Ectodermal cell (in vitro differentiated cells): ENCODE data around the gene NCF4. TPM values are rescaled to one million over a fixed set of nuclear protein-coding genes. Genes with fewer than 3 reads are reported as not detected.

Experiments
- H3K27ac ChIP-seq: 2 replicates; pipeline ENCODE4 v1.7.0; 2013; ENCODE audit warnings: mild to moderate bottlenecking, low read depth, low read length; ENCODE audit not compliant: insufficient read depth, poor library complexity, severe bottlenecking
- H3K27me3 ChIP-seq: 2 replicates; pipeline ENCODE4 v1.7.0; 2013; ENCODE audit warnings: mild to moderate bottlenecking, low read length; ENCODE audit not compliant: insufficient read depth, control insufficient read depth, poor library complexity, severe bottlenecking
- H3K36me3 ChIP-seq: one replicate; pipeline ENCODE4 v1.7.0; 2013; ENCODE audit warnings: low read length; ENCODE audit not compliant: control insufficient read depth, insufficient read depth
- H3K4me1 ChIP-seq: one replicate; pipeline ENCODE4 v1.7.0; 2013; ENCODE audit warnings: low read length; ENCODE audit not compliant: control insufficient read depth, insufficient read depth
- H3K4me3 ChIP-seq: 2 replicates; pipeline ENCODE4 v1.7.0; 2013; ENCODE audit warnings: low read depth, low read length, control low read depth; ENCODE audit not compliant: insufficient read depth
- H3K9me3 ChIP-seq: 2 replicates; pipeline ENCODE4 v1.7.0; 2013; ENCODE audit warnings: mild to moderate bottlenecking, low read length, moderate library complexity; ENCODE audit not compliant: control insufficient read depth
- WGBS, 2 experiments: methylation state at CpG; one replicate each; pipeline ENCODE4 v1.1.7; 2013; ENCODE audit warnings: missing lambda C conversion rate in 2 of 2; 5-methylcytosine and 5-hydroxymethylcytosine counted together
- polyA plus RNA-seq, 4 experiments: library from polyadenylated mRNA; stranded (reverse); fragments of 50-300 nt; gene quantifications; one replicate each; pipeline ENCODE4 v1.2.3, GENCODE V29; 2013

The NCF4 gene
- not detected for polyA plus RNA-seq (2013, experiment 1 of 4)
- polyA plus RNA-seq (2013, experiment 2 of 4): not detected
- not detected for polyA plus RNA-seq (2013, experiment 3 of 4)
- not detected for polyA plus RNA-seq (2013, experiment 4 of 4)

DNA sequence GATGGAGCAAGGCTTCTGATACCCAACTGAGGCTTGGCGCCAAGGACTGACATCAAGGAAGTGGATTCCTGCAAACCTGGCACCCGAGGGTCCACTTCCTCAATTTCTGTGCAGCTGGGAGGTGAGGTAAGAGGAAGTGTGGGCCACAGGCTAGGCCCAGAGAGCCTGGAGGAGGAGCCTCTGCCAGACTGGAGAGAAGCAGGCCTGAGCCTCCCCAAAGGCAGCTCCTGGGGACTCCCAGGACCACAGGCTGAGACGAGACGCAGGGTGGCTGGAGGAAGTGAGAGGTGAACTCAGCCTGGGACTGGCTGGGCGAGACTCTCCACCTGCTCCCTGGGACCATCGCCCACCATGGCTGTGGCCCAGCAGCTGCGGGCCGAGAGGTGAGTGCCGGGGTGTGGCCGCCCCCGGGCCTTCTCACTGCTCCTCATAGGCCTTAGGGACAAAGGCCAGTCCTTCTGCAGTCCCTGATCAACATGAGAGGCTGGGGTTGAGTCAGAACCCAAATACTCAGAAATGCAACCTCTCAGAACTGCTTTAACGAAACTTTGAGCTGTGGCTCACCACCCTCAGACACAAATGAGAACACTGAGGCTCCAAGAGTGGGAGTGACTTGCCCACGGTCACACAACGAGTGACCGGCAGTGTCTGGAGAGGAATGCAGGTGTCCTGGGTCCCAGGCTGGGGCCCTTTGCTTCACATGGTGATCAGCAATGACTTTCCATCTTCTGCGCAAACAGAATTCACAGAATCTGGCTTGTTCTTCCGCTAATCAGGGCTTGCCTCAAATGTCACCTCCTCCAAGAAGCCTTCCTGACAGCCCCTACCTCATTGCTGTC, at the start of gene NCF4:
Gene NCF4 (plus strand): TSS at position 186 of the 839 bp plus-strand sequence. CDS start 166 bp downstream, at position 352.
- H3K27ac ChIP-seq: no peak within 1 kb of the TSS
- no peak within 1 kb of the TSS for H3K4me3 ChIP-seq
- H3K4me1 ChIP-seq: no peaks in the 10 kb centered on the region
- H3K36me3 ChIP-seq: no peaks in the 10 kb centered on the region
- H3K27me3 ChIP-seq: peaks cover 28% of the 10 kb centered on the region
- no peaks in the 10 kb centered on the region for H3K9me3 ChIP-seq
- WGBS, 2 experiments: 94% methylated on average over 17 of the region's 17 CpGs

- Histone ChIP-seq H3K4me1 (peaks cover 16% of the 10 kb centered on the region), H3K36me3 (no peaks in the 10 kb centered on the region), H3K27ac (no peak overlapping the region), H3K27me3 (peaks cover 30% of the 10 kb centered on the region), H3K4me3 (no peak overlapping the region), H3K9me3 (no peaks in the 10 kb centered on the region)
- WGBS, 2 experiments: 88 to 93% methylated on average over 2 to 3 of the region's 3 CpGs
Measured at GRCh38 chr22:36811094-36811800, 49.6 kb upstream of the NCF4 start.

- H3K27me3 ChIP-seq: peaks cover 62% of the 10 kb centered on the region
- H3K9me3 ChIP-seq: no peaks in the 10 kb centered on the region
- no peaks in the 10 kb centered on the region for H3K36me3 ChIP-seq
- H3K4me3 ChIP-seq: no peak overlapping the region
- peaks cover 36% of the 10 kb centered on the region for H3K4me1 ChIP-seq
- 68 to 69% methylated on average over 10 of the region's 10 CpGs for WGBS, 2 experiments
- no peak overlapping the region for H3K27ac ChIP-seq
Measured at GRCh38 chr22:36814801-36815200, 46.0 kb upstream of the NCF4 start.

- Histone ChIP-seq H3K9me3 (no peaks in the 10 kb centered on the region), H3K27me3 (peaks cover 62% of the 10 kb centered on the region), H3K4me1 (peaks cover 36% of the 10 kb centered on the region), H3K36me3 (no peaks in the 10 kb centered on the region), H3K27ac (no peak overlapping the region), H3K4me3 (peak overlapping the region; percentile 43)
- WGBS, 2 experiments: 49 to 50% methylated on average over 8 of the region's 8 CpGs
Measured at GRCh38 chr22:36815558-36816338, 45.1 kb upstream of the NCF4 start.

- Histone ChIP-seq H3K4me3 (peak overlapping the region; percentile 43), H3K4me1 (peaks cover 36% of the 10 kb centered on the region), H3K9me3 (no peaks in the 10 kb centered on the region), H3K36me3 (no peaks in the 10 kb centered on the region), H3K27ac (no peak overlapping the region), H3K27me3 (peaks cover 62% of the 10 kb centered on the region)
- WGBS, 2 experiments: 2 to 3% methylated on average over 12 of the region's 12 CpGs
Measured at GRCh38 chr22:36816339-36816635, 44.5 kb upstream of the NCF4 start.

GRCh38 chr22:36816636-36817524, 43.9 kb upstream of the NCF4 start, which contains the start of gene PVALB:
Gene PVALB, minus strand, starts transcription at chr22:36817035. Its CDS starts 30 bp downstream, at chr22:36817005.
- H3K4me1 ChIP-seq: peaks cover 36% of the 10 kb centered on the region
- H3K27me3 ChIP-seq: peaks cover 62% of the 10 kb centered on the region
- WGBS, 2 experiments: 2% methylated on average over 75 of the region's 75 CpGs
- no peak within 1 kb of the TSS for H3K27ac ChIP-seq
- no peaks in the 10 kb centered on the region for H3K9me3 ChIP-seq
- H3K36me3 ChIP-seq: no peaks in the 10 kb centered on the region
- peak within 1 kb of the TSS; percentile 43 for H3K4me3 ChIP-seq

DNA sequence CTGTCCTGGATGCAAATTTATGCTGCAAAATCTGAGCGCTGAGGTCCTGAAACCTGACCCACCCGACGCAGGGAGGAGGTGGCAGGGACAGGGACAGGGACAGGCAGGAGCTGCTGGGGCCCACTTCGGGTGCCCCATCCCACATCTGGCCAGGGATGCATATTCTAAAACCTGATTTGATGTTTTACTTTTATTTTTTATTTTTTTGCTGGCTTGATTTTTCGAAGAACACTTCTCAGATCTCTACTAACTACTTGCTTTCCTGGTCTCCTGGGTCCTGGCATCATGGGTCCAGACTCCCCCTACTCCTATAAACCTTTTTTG, 43.3 kb upstream of the NCF4 start:
- Histone ChIP-seq H3K36me3 (no peaks in the 10 kb centered on the region), H3K4me3 (peak overlapping the region; percentile 43), H3K9me3 (no peaks in the 10 kb centered on the region), H3K4me1 (peaks cover 38% of the 10 kb centered on the region), H3K27me3 (peaks cover 62% of the 10 kb centered on the region), H3K27ac (no peak overlapping the region)
- 22 to 35% methylated on average over 4 to 5 of the region's 5 CpGs for WGBS, 2 experiments

GRCh38 chr22:36818010-36818642, 42.7 kb upstream of the NCF4 start:
- no peak overlapping the region for H3K4me3 ChIP-seq
- 89 to 91% methylated on average over 6 of the region's 6 CpGs for WGBS, 2 experiments
- H3K27ac ChIP-seq: no peak overlapping the region
- H3K9me3 ChIP-seq: no peaks in the 10 kb centered on the region
- H3K36me3 ChIP-seq: no peaks in the 10 kb centered on the region
- peaks cover 62% of the 10 kb centered on the region for H3K27me3 ChIP-seq
- peaks cover 44% of the 10 kb centered on the region for H3K4me1 ChIP-seq

- no peak overlapping the region for H3K4me3 ChIP-seq
- H3K27ac ChIP-seq: no peak overlapping the region
- H3K4me1 ChIP-seq: peaks cover 47% of the 10 kb centered on the region
- peaks cover 53% of the 10 kb centered on the region for H3K27me3 ChIP-seq
- WGBS, 2 experiments: 41% methylated on average over 9 of the region's 9 CpGs
- H3K36me3 ChIP-seq: no peaks in the 10 kb centered on the region
- H3K9me3 ChIP-seq: no peaks in the 10 kb centered on the region
Measured at GRCh38 chr22:36819112-36819511, 41.7 kb upstream of the NCF4 start.
